SJSA1 (cell line): Measurements from ENCODE around the gene DAND5. TPM values are rescaled to one million over a fixed set of nuclear protein-coding genes. Genes with fewer than 3 reads are reported as not detected.

Experiments
- DNase-seq, 2 experiments: peaks; one replicate each; pipeline ENCODE4 v3.0.0-alpha.2; 2015 to 2020; ENCODE audit warnings: low spot score in 2 of 2, low read depth in 1 of 2
- H3K27ac ChIP-seq: fragments of 250-450 bp; sonication (Bioruptor Pico); 2 replicates; pipeline ENCODE4 v1.5.1; 2020; ENCODE audit warnings: mild to moderate bottlenecking, moderate library complexity
- H3K27me3 ChIP-seq: fragments of 250-450 bp; sonication (Bioruptor Pico); replicated peaks from 2 replicates; pipeline ENCODE4 v1.5.1; 2020; ENCODE audit warnings: mild to moderate bottlenecking, moderate library complexity
- H3K36me3 ChIP-seq: fragments of 250-450 bp; sonication (Bioruptor Pico); 2 replicates; pipeline ENCODE4 v1.5.1; 2020; ENCODE audit warnings: mild to moderate bottlenecking
- H3K4me1 ChIP-seq: fragments of 250-450 bp; sonication (Bioruptor Pico); replicated peaks from 2 replicates; pipeline ENCODE4 v1.6.1; 2021; ENCODE audit warnings: mild to moderate bottlenecking
- H3K4me3 ChIP-seq: fragments of 250-450 bp; sonication (Bioruptor Pico); 2 replicates; pipeline ENCODE4 v1.5.1; 2020; ENCODE audit warnings: mild to moderate bottlenecking
- H3K9me3 ChIP-seq: fragments of 250-450 bp; sonication (Bioruptor Pico); replicated peaks from 2 replicates; pipeline ENCODE4 v1.5.1; 2020; ENCODE audit warnings: mild to moderate bottlenecking
- total RNA-seq: library from RNA; depleted of rRNA; stranded (reverse); fragments of >200 nt; shearing (Covaris generic); gene quantifications from 2 replicates; pipeline ENCODE4 v1.2.3, GENCODE V29; 2014

DAND5 gene
- total RNA-seq, 1 experiment from 2014 or later: not detected

DNA sequence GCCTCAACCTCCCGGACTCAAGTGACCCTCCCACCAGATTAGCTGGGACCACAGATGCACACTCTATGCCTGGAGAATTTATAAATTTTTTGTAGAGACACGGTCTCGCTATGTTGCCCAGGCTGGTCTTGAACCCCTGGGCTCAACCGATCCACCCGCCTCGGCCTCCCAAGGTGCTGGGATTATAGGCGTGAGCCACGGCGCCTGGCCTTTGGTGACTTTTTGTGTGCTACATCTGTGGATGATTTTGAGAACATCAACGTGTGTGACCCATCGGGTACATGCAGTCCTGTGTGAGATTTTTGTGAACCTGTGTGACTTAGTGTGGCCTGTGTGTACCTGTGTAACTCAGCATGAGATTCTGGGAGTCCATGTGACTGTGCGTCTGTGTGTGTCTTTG, 17.4 kb downstream of the DAND5 start:
- H3K36me3 ChIP-seq: no peaks in the 10 kb centered on the region
- H3K9me3 ChIP-seq: no peaks in the 10 kb centered on the region
- no peak overlapping the region for H3K4me3 ChIP-seq
- DNase-seq: no peak
- no peak overlapping the region for H3K27ac ChIP-seq
- peaks cover 9% of the 10 kb centered on the region; the same call in 1 of the 2 replicates for H3K4me1 ChIP-seq
- H3K27me3 ChIP-seq: no peaks in the 10 kb centered on the region

DNA sequence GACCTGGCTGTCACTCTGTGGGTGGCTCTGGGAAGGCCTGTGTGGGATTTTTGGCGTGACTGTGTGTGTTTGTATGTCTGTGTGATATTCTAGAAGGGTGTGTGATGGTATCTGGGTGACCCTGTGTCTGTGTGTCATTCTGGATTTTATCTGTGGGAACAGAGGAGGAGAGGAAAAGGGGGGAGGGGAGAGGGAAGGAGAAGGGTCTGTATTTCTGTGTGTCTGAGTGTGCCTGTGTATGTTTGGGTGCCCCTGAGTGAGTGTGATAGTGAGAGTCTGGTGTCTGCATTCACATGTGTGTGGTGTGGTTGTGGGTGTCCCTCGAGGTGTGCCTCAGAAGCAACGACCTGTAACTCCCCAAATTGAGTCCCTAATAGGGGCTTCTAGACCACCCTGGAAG, 17.8 kb downstream of the DAND5 start:
- H3K36me3 ChIP-seq: no peaks in the 10 kb centered on the region
- H3K4me1 ChIP-seq: peaks cover 9% of the 10 kb centered on the region; the same call in 1 of the 2 replicates
- H3K27ac ChIP-seq: no peak overlapping the region
- no peaks in the 10 kb centered on the region for H3K27me3 ChIP-seq
- no peaks in the 10 kb centered on the region for H3K9me3 ChIP-seq
- DNase-seq: no peak
- no peak overlapping the region for H3K4me3 ChIP-seq

DNA sequence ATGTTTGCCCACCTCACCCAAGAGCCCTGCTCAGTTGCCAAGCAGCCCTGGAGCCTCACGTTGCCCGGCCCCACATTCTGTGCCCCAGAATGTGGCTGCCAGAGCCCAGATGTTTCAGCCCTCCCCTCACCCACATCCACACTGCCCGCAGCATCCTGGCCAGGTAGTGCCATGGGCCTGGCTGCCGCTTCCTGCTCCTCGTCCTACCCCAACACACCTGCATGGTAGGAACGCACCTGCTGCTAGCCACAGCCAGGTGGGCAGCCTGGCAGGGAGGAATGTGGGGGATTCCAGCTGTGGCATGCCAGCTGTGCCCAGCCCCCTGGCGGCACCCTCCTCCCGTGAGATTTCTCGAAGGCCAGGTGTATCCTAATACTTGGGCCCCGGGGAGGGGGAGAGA, 18.4 kb downstream of the DAND5 start:
- peaks cover 9% of the 10 kb centered on the region; the same call in 1 of the 2 replicates for H3K4me1 ChIP-seq
- no peak overlapping the region for H3K4me3 ChIP-seq
- H3K9me3 ChIP-seq: no peaks in the 10 kb centered on the region
- H3K27ac ChIP-seq: no peak overlapping the region
- no peaks in the 10 kb centered on the region for H3K36me3 ChIP-seq
- no peaks in the 10 kb centered on the region for H3K27me3 ChIP-seq
- no peak for DNase-seq

GRCh38 chr19:12990431-12990830, 21.1 kb downstream of the DAND5 start:
- peaks cover 5% of the 10 kb centered on the region for H3K4me1 ChIP-seq

DNA sequence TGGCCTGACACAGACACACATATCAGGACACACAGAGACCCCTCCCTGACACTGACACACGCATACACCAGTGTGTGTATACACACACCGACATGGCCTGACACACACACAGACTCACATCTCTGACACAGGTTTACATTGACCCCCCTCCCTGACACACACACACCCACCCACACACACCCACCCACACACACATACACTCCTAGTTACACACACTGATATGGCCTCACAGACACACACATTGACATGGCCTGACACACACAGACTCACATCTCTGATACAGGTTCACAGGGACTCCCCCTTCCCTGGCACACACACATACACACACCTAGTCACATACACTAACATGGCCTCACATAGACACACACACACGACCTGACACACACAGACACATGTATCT, 21.5 kb downstream of the DAND5 start:
- Histone ChIP-seq H3K27me3 (no peaks in the 10 kb centered on the region), H3K4me3 (no peak overlapping the region), H3K36me3 (no peaks in the 10 kb centered on the region), H3K9me3 (no peaks in the 10 kb centered on the region), H3K27ac (no peak overlapping the region), H3K4me1 (peaks cover 5% of the 10 kb centered on the region)
- no peak for DNase-seq

More at GRCh38 chr19:12990431-12990830, 21.1 kb downstream of the DAND5 start:
- DNase-seq: no peak
- H3K4me3 ChIP-seq: no peak overlapping the region
- no peaks in the 10 kb centered on the region for H3K27me3 ChIP-seq
- no peaks in the 10 kb centered on the region for H3K9me3 ChIP-seq
- H3K27ac ChIP-seq: no peak overlapping the region
- no peaks in the 10 kb centered on the region for H3K36me3 ChIP-seq

- Histone ChIP-seq H3K4me3 (no peak overlapping the region), H3K9me3 (no peaks in the 10 kb centered on the region; the same call in 1 of the 2 replicates), H3K36me3 (0 out of 2 replicates have a peak, but pooled peaks cover 2% of the 10 kb centered on the region), H3K27ac (no peak overlapping the region), H3K4me1 (peaks cover 9% of the 10 kb centered on the region), H3K27me3 (no peaks in the 10 kb centered on the region)
- DNase-seq: no peak
These were observed 21.9 kb downstream of the DAND5 start for GRCh38 chr19:12991296-12991695.

DNA sequence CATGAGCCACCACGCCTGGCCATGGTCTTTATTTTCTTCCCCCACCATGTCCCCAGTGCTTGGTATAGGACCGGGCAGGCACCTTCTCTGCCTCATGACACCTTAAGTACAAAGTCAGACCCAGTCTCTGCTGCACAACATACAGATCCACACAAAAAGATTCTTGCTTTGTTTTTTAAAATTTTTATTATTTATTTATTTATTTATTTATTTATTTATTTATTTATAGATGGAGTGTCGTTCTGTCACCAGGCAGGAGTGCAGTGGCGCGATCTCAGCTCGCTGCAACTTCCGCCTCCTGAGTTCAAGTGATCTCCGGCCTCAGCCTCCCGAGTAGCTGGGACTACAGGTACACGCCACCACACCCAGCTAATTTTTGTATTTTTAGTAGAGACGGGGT, 23.4 kb downstream of the DAND5 start:
- Histone ChIP-seq H3K4me1 (peaks cover 20% of the 10 kb centered on the region), H3K27me3 (no peaks in the 10 kb centered on the region), H3K9me3 (no peaks in the 10 kb centered on the region; the same call in 1 of the 2 replicates), H3K27ac (no peak overlapping the region), H3K36me3 (0 out of 2 replicates have a peak, but pooled peaks cover 2% of the 10 kb centered on the region), H3K4me3 (no peak overlapping the region)
- no peak for DNase-seq

DNA sequence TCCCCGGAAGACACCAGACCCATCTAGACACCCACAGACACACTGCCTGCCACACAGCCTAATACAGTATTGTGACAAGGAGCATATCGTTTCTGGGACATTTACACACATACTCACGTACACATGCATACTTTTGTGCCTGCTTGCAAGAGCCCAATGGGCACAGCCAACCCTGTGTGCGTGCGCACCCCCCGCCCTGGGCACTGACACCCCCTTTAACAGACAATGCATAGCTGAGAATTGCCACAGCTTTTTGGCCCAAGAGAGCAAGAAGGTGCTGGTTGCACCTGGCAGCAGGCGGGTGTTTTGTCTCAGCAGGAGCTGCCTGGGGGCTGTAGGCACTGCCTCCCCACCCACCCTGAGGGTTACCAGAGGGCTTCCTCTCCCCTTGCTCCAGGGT, 24.2 kb downstream of the DAND5 start:
- no peaks in the 10 kb centered on the region; the same call in 1 of the 2 replicates for H3K9me3 ChIP-seq
- no peak for DNase-seq
- H3K36me3 ChIP-seq: peaks cover 4% of the 10 kb centered on the region
- H3K4me3 ChIP-seq: no peak overlapping the region
- peaks cover 20% of the 10 kb centered on the region for H3K4me1 ChIP-seq
- no peaks in the 10 kb centered on the region for H3K27me3 ChIP-seq
- H3K27ac ChIP-seq: no peak overlapping the region

- Histone ChIP-seq H3K27me3 (no peaks in the 10 kb centered on the region), H3K9me3 (no peaks in the 10 kb centered on the region; the same call in 1 of the 2 replicates), H3K27ac (peak within 1 kb of the TSS; percentile 5; the same call in 1 of the 2 replicates), H3K4me3 (peak within 1 kb of the TSS; percentile 72), H3K4me1 (peaks cover 20% of the 10 kb centered on the region), H3K36me3 (peaks cover 6% of the 10 kb centered on the region)
- DNase-seq: peak in 1 of 2 experiments; percentile 71
These were observed 25.6 kb downstream of the DAND5 start, which contains the start of gene NFIX for GRCh38 chr19:12994701-12995595. NFIX (plus strand) TSS chr19:12995475; CDS start chr19:12995838, 363 bp downstream.

- H3K9me3 ChIP-seq: no peaks in the 10 kb centered on the region; the same call in 1 of the 2 replicates
- H3K27me3 ChIP-seq: no peaks in the 10 kb centered on the region
- peak overlapping the region; percentile 5; the same call in 1 of the 2 replicates for H3K27ac ChIP-seq
- H3K36me3 ChIP-seq: peaks cover 6% of the 10 kb centered on the region
- peaks cover 20% of the 10 kb centered on the region for H3K4me1 ChIP-seq
- H3K4me3 ChIP-seq: peak overlapping the region; percentile 72
- DNase-seq: peak; percentile 48 to 71
These were observed 26.4 kb downstream of the DAND5 start for GRCh38 chr19:12995596-12996405.

GRCh38 chr19:12996406-12997094, 27.2 kb downstream of the DAND5 start:
- H3K27me3 ChIP-seq: no peaks in the 10 kb centered on the region
- H3K4me3 ChIP-seq: peak overlapping the region; percentile 72
- peaks cover 6% of the 10 kb centered on the region for H3K36me3 ChIP-seq
- peaks cover 20% of the 10 kb centered on the region for H3K4me1 ChIP-seq
- H3K9me3 ChIP-seq: no peaks in the 10 kb centered on the region; the same call in 1 of the 2 replicates
- 0 out of 2 replicates have a peak overlapping the region, but pooled peaks have one; percentile 5 for H3K27ac ChIP-seq
- DNase-seq: peak; percentile 55 to 59

GRCh38 chr19:12997179-12997966, 28.0 kb downstream of the DAND5 start:
- H3K27ac ChIP-seq: no peak overlapping the region
- H3K9me3 ChIP-seq: no peaks in the 10 kb centered on the region; the same call in 1 of the 2 replicates
- H3K4me3 ChIP-seq: peak overlapping the region; percentile 72
- H3K4me1 ChIP-seq: peaks cover 20% of the 10 kb centered on the region
- peaks cover 6% of the 10 kb centered on the region for H3K36me3 ChIP-seq
- no peak for DNase-seq
- H3K27me3 ChIP-seq: no peaks in the 10 kb centered on the region
